Measurements from ENCODE around the gene PYGL.
"Not testable (repeated sequence)": the region's sequence is repeated elsewhere in the genome, so short reads cannot be mapped to it uniquely, and the experiment has no call there.

Gene PYGL

GRCh38 chr14:50897005-50897404, 47.3 kb downstream of the PYGL start:
- not testable (repeated sequence) for H2AK5ac ChIP-seq (ENCODE audit: low read depth, low read length); H2BK120ac ChIP-seq (ENCODE audit: low read depth, low read length); H2BK15ac ChIP-seq (ENCODE audit: low read length); H4K8ac ChIP-seq (ENCODE audit: low read depth, low read length); H3K4me1 ChIP-seq (ENCODE audit: control insufficient read depth in 2 of 2, insufficient read depth in 1 of 2, low read depth in 1 of 2, low read length in 2 of 2); H2AFZ ChIP-seq (ENCODE audit: low read length); H3K4me2 ChIP-seq (ENCODE audit: insufficient read depth, low read length, poor library complexity, severe bottlenecking); H3K27ac ChIP-seq (replicated peaks; ENCODE audit: low read length); DNase-seq (ENCODE audit: low spot score); H2BK5ac ChIP-seq (ENCODE audit: low read length); H3K27me3 ChIP-seq (ENCODE audit: control insufficient read depth in 3 of 3, insufficient read depth in 3 of 3, low read depth in 1 of 3, low read length in 3 of 3); H3K4ac ChIP-seq (ENCODE audit: low read length); H2BK12ac ChIP-seq (ENCODE audit: low read length); H3K9me3 ChIP-seq (replicated peaks in 1 of 2; ENCODE audit: control insufficient read depth in 2 of 2, insufficient read depth in 1 of 2, low read depth in 1 of 2, low read length in 2 of 2); H3K79me1 ChIP-seq (ENCODE audit: low read depth, low read length); H3K18ac ChIP-seq (ENCODE audit: low read length); H4K91ac ChIP-seq (ENCODE audit: low read depth, low read length, poor library complexity); H3K4me3 ChIP-seq (ENCODE audit: low read length in 2 of 2); H3K14ac ChIP-seq (ENCODE audit: low read length); H3K9ac ChIP-seq (ENCODE audit: low read depth, low read length, poor library complexity); H3K23ac ChIP-seq (ENCODE audit: low read depth, low read length, poor library complexity); H3K36me3 ChIP-seq (replicated peaks in 1 of 2; ENCODE audit: control insufficient read depth in 2 of 2, insufficient read depth in 2 of 2, low read length in 2 of 2)
- WGBS, 2 donors (ENCODE audit: extremely low coverage in 2 of 2, insufficient read length in 2 of 2, insufficient replicate concordance in 1 of 2) = no CpG with 5 or more reads among the region's 1 CpG

- H3K9me3 ChIP-seq (replicated peaks in 1 of 2; ENCODE audit: control insufficient read depth in 2 of 2, insufficient read depth in 1 of 2, low read depth in 1 of 2, low read length in 2 of 2); DNase-seq (ENCODE audit: low spot score); H2BK120ac ChIP-seq (ENCODE audit: low read depth, low read length); H3K27me3 ChIP-seq (ENCODE audit: control insufficient read depth in 3 of 3, insufficient read depth in 3 of 3, low read depth in 1 of 3, low read length in 3 of 3); H2BK12ac ChIP-seq (ENCODE audit: low read length); H2BK5ac ChIP-seq (ENCODE audit: low read length); H2AFZ ChIP-seq (ENCODE audit: low read length); H2AK5ac ChIP-seq (ENCODE audit: low read depth, low read length); H4K91ac ChIP-seq (ENCODE audit: low read depth, low read length, poor library complexity); H3K4me2 ChIP-seq (ENCODE audit: insufficient read depth, low read length, poor library complexity, severe bottlenecking); H4K8ac ChIP-seq (ENCODE audit: low read depth, low read length); H3K27ac ChIP-seq (replicated peaks; ENCODE audit: low read length); H3K4me1 ChIP-seq (ENCODE audit: control insufficient read depth in 2 of 2, insufficient read depth in 1 of 2, low read depth in 1 of 2, low read length in 2 of 2); H3K18ac ChIP-seq (ENCODE audit: low read length); H3K23ac ChIP-seq (ENCODE audit: low read depth, low read length, poor library complexity); H3K79me1 ChIP-seq (ENCODE audit: low read depth, low read length); H3K4ac ChIP-seq (ENCODE audit: low read length); H3K4me3 ChIP-seq (ENCODE audit: low read length in 2 of 2); H3K14ac ChIP-seq (ENCODE audit: low read length); H3K9ac ChIP-seq (ENCODE audit: low read depth, low read length, poor library complexity); H3K36me3 ChIP-seq (replicated peaks in 1 of 2; ENCODE audit: control insufficient read depth in 2 of 2, insufficient read depth in 2 of 2, low read length in 2 of 2); H2BK15ac ChIP-seq (ENCODE audit: low read length): not testable (repeated sequence)
- WGBS, 2 donors (ENCODE audit: extremely low coverage in 2 of 2, insufficient read length in 2 of 2, insufficient replicate concordance in 1 of 2) = no CpG with 5 or more reads among the region's 7 CpGs
Measured at GRCh38 chr14:50896421-50896820, 47.9 kb downstream of the PYGL start.

GRCh38 chr14:50892255-50892654, 52.0 kb downstream of the PYGL start:
- no CpG with 5 or more reads among the region's 5 CpGs for WGBS, 2 donors (ENCODE audit: extremely low coverage in 2 of 2, insufficient read length in 2 of 2, insufficient replicate concordance in 1 of 2)
- no peak overlapping the region for H3K27ac ChIP-seq (replicated peaks; ENCODE audit: low read length)
- H2BK12ac ChIP-seq (ENCODE audit: low read length) = no peak overlapping the region
- H3K79me1 ChIP-seq (ENCODE audit: low read depth, low read length) = no peaks in the 10 kb centered on the region
- H2AFZ ChIP-seq (ENCODE audit: low read length) = no peak overlapping the region
- H3K4me3 ChIP-seq (ENCODE audit: low read length in 2 of 2) = no peak overlapping the region
- H3K27me3 ChIP-seq (ENCODE audit: control insufficient read depth in 3 of 3, insufficient read depth in 3 of 3, low read depth in 1 of 3, low read length in 3 of 3) = no peaks in the 10 kb centered on the region
- no peak for DNase-seq (ENCODE audit: low spot score)
- no peak overlapping the region for H3K4me2 ChIP-seq (ENCODE audit: insufficient read depth, low read length, poor library complexity, severe bottlenecking)
- no peaks in the 10 kb centered on the region for H3K9me3 ChIP-seq (replicated peaks in 1 of 2; ENCODE audit: control insufficient read depth in 2 of 2, insufficient read depth in 1 of 2, low read depth in 1 of 2, low read length in 2 of 2)
- H3K18ac ChIP-seq (ENCODE audit: low read length) = no peak overlapping the region
- no peak overlapping the region for H3K14ac ChIP-seq (ENCODE audit: low read length)
- H3K4ac ChIP-seq (ENCODE audit: low read length) = no peak overlapping the region
- H4K8ac ChIP-seq (ENCODE audit: low read depth, low read length) = no peak overlapping the region
- H4K91ac ChIP-seq (ENCODE audit: low read depth, low read length, poor library complexity) = no peak overlapping the region
- peaks cover 2 to 3% of the 10 kb centered on the region in 2 donors for H3K4me1 ChIP-seq (ENCODE audit: control insufficient read depth in 2 of 2, insufficient read depth in 1 of 2, low read depth in 1 of 2, low read length in 2 of 2)
- no peak overlapping the region for H3K9ac ChIP-seq (ENCODE audit: low read depth, low read length, poor library complexity)
- no peak overlapping the region for H3K23ac ChIP-seq (ENCODE audit: low read depth, low read length, poor library complexity)
- no peaks in the 10 kb centered on the region for H3K36me3 ChIP-seq (replicated peaks in 1 of 2; ENCODE audit: control insufficient read depth in 2 of 2, insufficient read depth in 2 of 2, low read length in 2 of 2)
- H2BK120ac ChIP-seq (ENCODE audit: low read depth, low read length) = no peak overlapping the region
- no peak overlapping the region for H2BK5ac ChIP-seq (ENCODE audit: low read length)
- no peak overlapping the region for H2BK15ac ChIP-seq (ENCODE audit: low read length)
- no peak overlapping the region for H2AK5ac ChIP-seq (ENCODE audit: low read depth, low read length)

GRCh38 chr14:50887476-50887875, 56.8 kb downstream of the PYGL start:
- H3K9me3 ChIP-seq (replicated peaks in 1 of 2; ENCODE audit: control insufficient read depth in 2 of 2, insufficient read depth in 1 of 2, low read depth in 1 of 2, low read length in 2 of 2) = no peaks in the 10 kb centered on the region
- no peaks in the 10 kb centered on the region for H3K36me3 ChIP-seq (replicated peaks in 1 of 2; ENCODE audit: control insufficient read depth in 2 of 2, insufficient read depth in 2 of 2, low read length in 2 of 2)
- H2AK5ac ChIP-seq (ENCODE audit: low read depth, low read length) = no peak overlapping the region
- H3K4ac ChIP-seq (ENCODE audit: low read length) = no peak overlapping the region
- H3K79me1 ChIP-seq (ENCODE audit: low read depth, low read length) = no peaks in the 10 kb centered on the region
- H3K27ac ChIP-seq (replicated peaks; ENCODE audit: low read length) = no peak overlapping the region
- no peak overlapping the region for H3K4me3 ChIP-seq (ENCODE audit: low read length in 2 of 2)
- DNase-seq (ENCODE audit: low spot score) = no peak
- no peak overlapping the region for H4K91ac ChIP-seq (ENCODE audit: low read depth, low read length, poor library complexity)
- peaks cover 0 to 4% (median 0%) of the 10 kb centered on the region in 3 experiments for H3K27me3 ChIP-seq (ENCODE audit: control insufficient read depth in 3 of 3, insufficient read depth in 3 of 3, low read depth in 1 of 3, low read length in 3 of 3)
- peaks cover 2 to 3% of the 10 kb centered on the region in 2 donors for H3K4me1 ChIP-seq (ENCODE audit: control insufficient read depth in 2 of 2, insufficient read depth in 1 of 2, low read depth in 1 of 2, low read length in 2 of 2)
- no peak overlapping the region for H2AFZ ChIP-seq (ENCODE audit: low read length)
- H3K14ac ChIP-seq (ENCODE audit: low read length) = no peak overlapping the region
- no peak overlapping the region for H3K9ac ChIP-seq (ENCODE audit: low read depth, low read length, poor library complexity)
- H3K23ac ChIP-seq (ENCODE audit: low read depth, low read length, poor library complexity) = no peak overlapping the region
- H4K8ac ChIP-seq (ENCODE audit: low read depth, low read length) = no peak overlapping the region
- no peak overlapping the region for H2BK120ac ChIP-seq (ENCODE audit: low read depth, low read length)
- no peak overlapping the region for H3K18ac ChIP-seq (ENCODE audit: low read length)
- H2BK12ac ChIP-seq (ENCODE audit: low read length) = no peak overlapping the region
- no peak overlapping the region for H2BK5ac ChIP-seq (ENCODE audit: low read length)
- H2BK15ac ChIP-seq (ENCODE audit: low read length) = no peak overlapping the region
- H3K4me2 ChIP-seq (ENCODE audit: insufficient read depth, low read length, poor library complexity, severe bottlenecking) = no peak overlapping the region
